HL-60/S4 (cell line): ENCODE measurements around the gene PCDHGA2.
"Not testable (repeated sequence)": the region's sequence is repeated elsewhere in the genome, so short reads cannot be mapped to it uniquely, and the experiment has no call there.

Source experiments
- in situ Hi-C: fragments of 300-500 bp; cut with MboI; formaldehyde crosslinking; loops from 2 replicates; pipeline ENCODE4 v1.14.3; 2022; ENCODE audit warnings: low sequenced_read_pairs

The PCDHGA2 gene

GRCh38 chr5:141346017-141346416, 7.5 kb downstream of the PCDHGA2 start:
- in situ Hi-C loops = not testable (repeated sequence)

- in situ Hi-C loops = no loop called here
Observed at GRCh38 chr5:141349917-141350619, 11.5 kb downstream of the PCDHGA2 start, which contains the start of gene PCDHGB1. Gene PCDHGB1 (plus strand): TSS chr5:141350099. CDS start chr5:141350261, 162 bp downstream.

GRCh38 chr5:141351591-141351990, 13.0 kb downstream of the PCDHGA2 start:
- in situ Hi-C loops = no loop called here

GRCh38 chr5:141354900-141355469, 16.4 kb downstream of the PCDHGA2 start, which contains the start of gene PCDHGA4:
Gene PCDHGA4 (plus strand): TSS chr5:141355021. CDS start chr5:141355108, 87 bp downstream.
- in situ Hi-C loops = no loop called here

GRCh38 chr5:141355641-141356040, 17.1 kb downstream of the PCDHGA2 start:
- in situ Hi-C loops = no loop called here

- in situ Hi-C loops = no loop called here
Observed at GRCh38 chr5:141356133-141356532, 17.6 kb downstream of the PCDHGA2 start.

- in situ Hi-C loops = no loop called here
Observed at GRCh38 chr5:141356950-141357349, 18.4 kb downstream of the PCDHGA2 start.

- in situ Hi-C loops = no loop called here
Observed at GRCh38 chr5:141359790-141360426, 21.3 kb downstream of the PCDHGA2 start, which contains the start of gene PCDHGB2. Gene PCDHGB2 (plus strand): TSS chr5:141359994. CDS start chr5:141360136, 142 bp downstream.

GRCh38 chr5:141360685-141361084, 22.1 kb downstream of the PCDHGA2 start:
- in situ Hi-C loops = no loop called here

- in situ Hi-C loops = no loop called here
Observed at GRCh38 chr5:141362719-141363118, 24.2 kb downstream of the PCDHGA2 start.

- in situ Hi-C loops = no loop called here
Observed at GRCh38 chr5:141363952-141364660, 25.5 kb downstream of the PCDHGA2 start, which contains the start of gene PCDHGA5. Gene PCDHGA5 (plus strand): TSS chr5:141364162. CDS start chr5:141364331, 169 bp downstream.

GRCh38 chr5:141366016-141366896, 27.7 kb downstream of the PCDHGA2 start:
- in situ Hi-C loops = no loop called here

GRCh38 chr5:141369994-141370848, 31.7 kb downstream of the PCDHGA2 start, which contains the start of gene PCDHGB3:
Gene PCDHGB3 (plus strand): TSS chr5:141370242. CDS start chr5:141370395, 153 bp downstream.
- in situ Hi-C loops = no loop called here

- in situ Hi-C loops = no loop called here
Observed at GRCh38 chr5:141371572-141372475, 33.3 kb downstream of the PCDHGA2 start.

GRCh38 chr5:141373673-141374317, 35.2 kb downstream of the PCDHGA2 start, which contains the start of gene PCDHGA6:
Gene PCDHGA6 (plus strand): TSS chr5:141373891. CDS start chr5:141374084, 193 bp downstream.
- in situ Hi-C loops = no loop called here

GRCh38 chr5:141374627-141375026, 36.1 kb downstream of the PCDHGA2 start:
- in situ Hi-C loops = no loop called here

- in situ Hi-C loops = not testable (repeated sequence)
Observed at GRCh38 chr5:141375444-141376155, 37.0 kb downstream of the PCDHGA2 start.
